ENCODE results near the gene LCP1. TPM values are rescaled to one million over a fixed set of nuclear protein-coding genes. Genes with fewer than 3 reads are reported as not detected.

Gene LCP1
- total RNA-seq, 1 experiment from 2014 or later = 1.5 TPM

- BruUV-seq (replicated peaks) = no TSS peak
- CTCF ChIA-PET = no interaction called here
- no peak for ATAC-seq
- no peak for TF ChIP-seq REST (IDR thresholded peaks at IDR 0.05; ENCODE audit: insufficient read depth in 1 of 2, low read depth in 2 of 2, low read length in 1 of 2)
- no peak for TF ChIP-seq CTCF (IDR thresholded peaks at IDR 0.05)
- TF ChIP-seq SIN3A (IDR thresholded peaks at IDR 0.05; ENCODE audit: borderline replicate concordance, insufficient read depth, low read depth, low read length) = no peak
- no peak for TF ChIP-seq TCF7L2 (IDR thresholded peaks at IDR 0.05; ENCODE audit: low read depth, low read length)
- no peak for TF ChIP-seq POLR2AphosphoS5 (IDR thresholded peaks at IDR 0.05; ENCODE audit: low read depth, low read length)
- Histone ChIP-seq H3K9me3 (ENCODE audit: control insufficient read depth, insufficient read depth, low read depth, low read length) (no peaks in the 10 kb centered on the region), H3K4me1 (ENCODE audit: control insufficient read depth, insufficient read depth, low read length) (no peaks in the 10 kb centered on the region), H3K27ac (ENCODE audit: low read length) (no peak overlapping the region), H3K4me3 (ENCODE audit: low read depth in 2 of 2, low read length in 2 of 2) (no peak overlapping the region), H3K36me3 (ENCODE audit: control insufficient read depth, insufficient read depth, low read length) (no peaks in the 10 kb centered on the region), H3K27me3 (ENCODE audit: control insufficient read depth, insufficient read depth, low read length) (0 out of 2 replicates have a peak, but pooled peaks cover under 1% of the 10 kb centered on the region)
- DNase-seq (ENCODE audit: low read depth, low spot score) = no peak
- in situ Hi-C loops (cut with HindIII; ENCODE audit: low pct_unique_long_range_greater_than_20kb, low sequenced_read_pairs) = no loop called here
- intact Hi-C loops (cut with micrococcal nuclease; ENCODE audit: unreplicated experiment) = loop anchor here (10.0 kb wide), 1 partner anchor 324 kb away; no protein-coding TSS in a partner anchor
- POLR2A ChIA-PET = no interaction called here
Measured at GRCh38 chr13:46129124-46129523, 52.9 kb downstream of the LCP1 start.

GRCh38 chr13:46127358-46128023, 54.5 kb downstream of the LCP1 start:
- no peak for TF ChIP-seq SIN3A (IDR thresholded peaks at IDR 0.05; ENCODE audit: borderline replicate concordance, insufficient read depth, low read depth, low read length)
- TF ChIP-seq CTCF (IDR thresholded peaks at IDR 0.05) = no peak
- no peak for TF ChIP-seq TCF7L2 (IDR thresholded peaks at IDR 0.05; ENCODE audit: low read depth, low read length)
- no peak for TF ChIP-seq REST (IDR thresholded peaks at IDR 0.05; ENCODE audit: insufficient read depth in 1 of 2, low read depth in 2 of 2, low read length in 1 of 2)
- Histone ChIP-seq H3K4me1 (ENCODE audit: control insufficient read depth, insufficient read depth, low read length) (no peaks in the 10 kb centered on the region), H3K27me3 (ENCODE audit: control insufficient read depth, insufficient read depth, low read length) (no peaks in the 10 kb centered on the region), H3K4me3 (ENCODE audit: low read depth in 2 of 2, low read length in 2 of 2) (no peak overlapping the region), H3K36me3 (ENCODE audit: control insufficient read depth, insufficient read depth, low read length) (no peaks in the 10 kb centered on the region), H3K9me3 (ENCODE audit: control insufficient read depth, insufficient read depth, low read depth, low read length) (no peaks in the 10 kb centered on the region), H3K27ac (ENCODE audit: low read length) (no peak overlapping the region)
- BruUV-seq (replicated peaks) = no TSS peak
- DNase-seq (ENCODE audit: low read depth, low spot score) = no peak
- CTCF ChIA-PET = interaction anchor here (1.2 kb wide), 1 partner anchor 320 kb away, joined by 8 read pairs; no protein-coding TSS in a partner anchor
- ATAC-seq = no peak
- POLR2A ChIA-PET = no interaction called here
- in situ Hi-C loops (cut with HindIII; ENCODE audit: low pct_unique_long_range_greater_than_20kb, low sequenced_read_pairs) = no loop called here
- intact Hi-C loops (cut with micrococcal nuclease; ENCODE audit: unreplicated experiment) = loop anchor here (10.0 kb wide), 1 partner anchor 323 kb away; no protein-coding TSS in a partner anchor

Data from Panc1 (cell line).